H9 (cell line): Measurements from ENCODE around the gene INPP5A. TPM values are rescaled to one million over a fixed set of nuclear protein-coding genes. Genes with fewer than 3 reads are reported as not detected.
A peak's percentile ranks its signal among the peaks of the same experiment; 100 is the strongest.

ENCODE experiments used
- DNase-seq: peaks from one replicate; pipeline ENCODE4 v3.0.0-alpha.2; 2017
- H2AFZ ChIP-seq: one replicate; pipeline ENCODE4 v1.6.1; 2013; ENCODE audit warnings: mild to moderate bottlenecking, low read length, control low read depth, moderate library complexity
- H2AK5ac ChIP-seq: 2 replicates; pipeline ENCODE4 v1.6.1; 2013; ENCODE audit warnings: low read length, control low read depth, mixed read lengths; ENCODE audit not compliant: insufficient read length
- H2BK120ac ChIP-seq: one replicate; pipeline ENCODE4 v1.6.1; 2013; ENCODE audit warnings: low read depth, mild to moderate bottlenecking, low read length, control low read depth, inconsistent platforms; ENCODE audit not compliant: poor library complexity, severe bottlenecking
- H2BK12ac ChIP-seq: 2 replicates; pipeline ENCODE4 v1.6.1; 2013; ENCODE audit warnings: low read length, control low read depth, mixed read lengths, low read depth; ENCODE audit not compliant: insufficient read length
- H2BK15ac ChIP-seq: 2 replicates; pipeline ENCODE4 v1.6.1; 2013; ENCODE audit warnings: low read depth, low read length, control low read depth
- H2BK20ac ChIP-seq: one replicate; pipeline ENCODE4 v1.6.1; 2013; ENCODE audit warnings: low read depth, mild to moderate bottlenecking, low read length, control low read depth, inconsistent platforms; ENCODE audit not compliant: poor library complexity, severe bottlenecking
- H2BK5ac ChIP-seq: 2 replicates; pipeline ENCODE4 v1.6.1; 2013; ENCODE audit warnings: low read length, control low read depth, mixed read lengths; ENCODE audit not compliant: insufficient read length
- H3K14ac ChIP-seq: 2 replicates; pipeline ENCODE4 v1.6.1; 2013; ENCODE audit warnings: low read length, control low read depth; ENCODE audit not compliant: insufficient read depth
- H3K18ac ChIP-seq: 2 replicates; pipeline ENCODE4 v1.6.1; 2013; ENCODE audit warnings: low read depth, mild to moderate bottlenecking, mixed read lengths, low read length, control low read depth; ENCODE audit not compliant: insufficient read length
- H3K23ac ChIP-seq: 2 replicates; pipeline ENCODE4 v1.6.1; 2013; ENCODE audit warnings: low read length, control low read depth, mixed read lengths, low read depth; ENCODE audit not compliant: insufficient read length
- H3K23me2 ChIP-seq: 2 replicates; pipeline ENCODE4 v1.6.1; 2013; ENCODE audit warnings: low read depth, mild to moderate bottlenecking, mixed read lengths, low read length, control low read depth; ENCODE audit not compliant: insufficient read length, poor library complexity, severe bottlenecking
- H3K27ac ChIP-seq: 2 replicates; pipeline ENCODE4 v1.5.1; 2013; ENCODE audit warnings: low read length, control low read depth, mixed read lengths, low read depth; ENCODE audit not compliant: insufficient read length
- H3K27me3 ChIP-seq: 2 replicates; pipeline ENCODE4 v1.6.1; 2013; ENCODE audit warnings: low read length, control low read depth, inconsistent platforms; ENCODE audit not compliant: insufficient read depth
- H3K4ac ChIP-seq: 2 replicates; pipeline ENCODE4 v1.6.1; 2013; ENCODE audit warnings: low read depth, mild to moderate bottlenecking, control low read depth, inconsistent platforms, low read length, moderate library complexity
- H3K4me1 ChIP-seq: 2 replicates; pipeline ENCODE4 v1.6.1; 2013; ENCODE audit warnings: low read length, control low read depth, inconsistent platforms; ENCODE audit not compliant: insufficient read depth
- H3K4me2 ChIP-seq: 2 replicates; pipeline ENCODE4 v1.6.1; 2013; ENCODE audit warnings: low read length, control low read depth, mixed read lengths; ENCODE audit not compliant: insufficient read length, insufficient read depth
- H3K56ac ChIP-seq: 2 replicates; pipeline ENCODE4 v1.6.1; 2013; ENCODE audit warnings: low read depth, mild to moderate bottlenecking, mixed read lengths, low read length, control low read depth; ENCODE audit not compliant: insufficient read length
- H3K79me1 ChIP-seq: 2 replicates; pipeline ENCODE4 v1.6.1; 2013; ENCODE audit warnings: low read depth, mild to moderate bottlenecking, moderate library complexity, low read length, control low read depth, inconsistent platforms; ENCODE audit not compliant: insufficient read depth, poor library complexity, severe bottlenecking
- H3K79me2 ChIP-seq: 2 replicates; pipeline ENCODE4 v1.6.1; 2013; ENCODE audit warnings: low read length, control low read depth, inconsistent platforms; ENCODE audit not compliant: insufficient read depth
- H3K9ac ChIP-seq: 2 replicates; pipeline ENCODE4 v1.6.1; 2013; ENCODE audit warnings: low read length, control low read depth, mixed read lengths; ENCODE audit not compliant: insufficient read length; ENCODE audit errors: extremely low read depth
- H3K9me3 ChIP-seq: one replicate; pipeline ENCODE4 v1.6.1; 2013; ENCODE audit warnings: low read depth, low read length, inconsistent platforms; ENCODE audit not compliant: control insufficient read depth
- H3T11ph ChIP-seq: one replicate; pipeline ENCODE4 v1.6.1; 2013; ENCODE audit warnings: mild to moderate bottlenecking, low read length, control low read depth, inconsistent platforms
- H4K20me1 ChIP-seq: one replicate; pipeline ENCODE4 v1.6.1; 2013; ENCODE audit not compliant: control insufficient read depth, insufficient read length, insufficient read depth
- H4K5ac ChIP-seq: 2 replicates; pipeline ENCODE4 v1.6.1; 2013; ENCODE audit warnings: low read depth, mild to moderate bottlenecking, mixed read lengths, low read length, control low read depth; ENCODE audit not compliant: insufficient read length
- H4K8ac ChIP-seq: replicated peaks from 2 replicates; pipeline ENCODE4 v1.6.1; 2013; ENCODE audit warnings: low read length, control low read depth, mixed read lengths, low read depth; ENCODE audit not compliant: insufficient read length
- H4K91ac ChIP-seq: 2 replicates; pipeline ENCODE4 v1.6.1; 2013; ENCODE audit warnings: low read depth, mild to moderate bottlenecking, moderate library complexity, mixed read lengths, low read length, control low read depth; ENCODE audit not compliant: insufficient read length
- H3K27ac Mint-ChIP-seq, 3 experiments: 2 replicates in 2 of 3; 3 replicates in 1 of 3; pipeline ENCODE4 v1.8.0; 2020 to 2021; ENCODE audit warnings: mixed read lengths in 3 of 3, mild to moderate bottlenecking in 1 of 3, moderate library complexity in 1 of 3
- H3K27me3 Mint-ChIP-seq: 2 replicates; pipeline ENCODE4 v1.8.0; 2021; ENCODE audit warnings: low read depth, mild to moderate bottlenecking, moderate library complexity, mixed read lengths
- H3K36me3 Mint-ChIP-seq, 3 experiments: 2 replicates in 2 of 3; 3 replicates in 1 of 3; pipeline ENCODE4 v1.8.0; 2020 to 2021; ENCODE audit warnings: low read depth in 3 of 3, mixed read lengths in 3 of 3; ENCODE audit not compliant: insufficient read depth in 1 of 3
- H3K4me1 Mint-ChIP-seq, 2 experiments: 2 replicates each; pipeline ENCODE4 v1.8.0; 2020; ENCODE audit warnings: mixed read lengths in 2 of 2
- H3K4me3 Mint-ChIP-seq, 2 experiments: 2 replicates in 1 of 2; 3 replicates in 1 of 2; pipeline ENCODE4 v1.8.0; 2020 to 2021; ENCODE audit warnings: mild to moderate bottlenecking in 2 of 2, mixed read lengths in 2 of 2, moderate library complexity in 1 of 2
- H3K9me3 Mint-ChIP-seq, 2 experiments: 2 replicates in 1 of 2; 3 replicates in 1 of 2; pipeline ENCODE4 v1.8.0; 2020; ENCODE audit warnings: mild to moderate bottlenecking in 2 of 2, mixed read lengths in 2 of 2, moderate library complexity in 1 of 2
- CTCF ChIP-seq: fragments of 200-600 bp; sonication (generic); conservative IDR thresholded peaks from 3 replicates; pipeline ENCODE4 v1.8.0; 2021; ENCODE audit warnings: antibody characterized with exemption, mild to moderate bottlenecking
- WGBS: extraction: QIAGEN DNeasy Blood & Tissue Kit; methylation state at CpG from one replicate; pipeline ENCODE4 v1.1.7; 2013; ENCODE audit warnings: missing lambda C conversion rate, low lambda C conversion rate, mixed read lengths; ENCODE audit not compliant: insufficient read length; ENCODE audit errors: extremely low coverage; 5-methylcytosine and 5-hydroxymethylcytosine counted together
- total RNA-seq: library from RNA; stranded (reverse); gene quantifications from 2 replicates; pipeline ENCODE4 v1.2.1, GENCODE V29; 2021

Gene INPP5A
- total RNA-seq, 1 experiment from 2014 or later = 17.7 TPM

GRCh38 chr10:132765435-132765834 is 227.8 kb downstream of the INPP5A start:
- H4K91ac ChIP-seq = no peak overlapping the region
- Mint-ChIP-seq H3K36me3 (peaks cover 16 to 42% (median 21%) of the 10 kb centered on the region in 3 experiments), H3K27me3 (peaks cover 2% of the 10 kb centered on the region; the same call in 1 of the 2 replicates), H3K9me3 (peaks cover 10 to 18% of the 10 kb centered on the region in 2 experiments; a peak in 4 of 5 replicates), H3K4me1 (no peaks in the 10 kb centered on the region), H3K4me3 (no peak overlapping the region), H3K27ac (peak overlapping the region in 2 of 3 experiments; percentile 59 to 61; a peak in 1 of 7 replicates)
- no peak overlapping the region for H2BK120ac ChIP-seq
- H3K4me1 ChIP-seq = no peaks in the 10 kb centered on the region
- no peak overlapping the region for H3K4ac ChIP-seq
- H3K14ac ChIP-seq = no peak overlapping the region
- TF ChIP-seq CTCF = no peak
- no peak overlapping the region for H3K18ac ChIP-seq
- no peak overlapping the region for H3K9ac ChIP-seq
- H4K20me1 ChIP-seq = peaks cover 2% of the 10 kb centered on the region
- no peaks in the 10 kb centered on the region for H3K23me2 ChIP-seq
- H3K27ac ChIP-seq = no peak overlapping the region
- H3T11ph ChIP-seq = no peak overlapping the region
- H4K5ac ChIP-seq = no peak overlapping the region
- no peak overlapping the region for H3K56ac ChIP-seq
- H3K9me3 ChIP-seq = no peaks in the 10 kb centered on the region
- H3K27me3 ChIP-seq = no peaks in the 10 kb centered on the region
- H4K8ac ChIP-seq = no peak overlapping the region
- no peak overlapping the region for H3K4me2 ChIP-seq
- H3K79me2 ChIP-seq = no peaks in the 10 kb centered on the region
- H2AK5ac ChIP-seq = no peak overlapping the region
- no peak overlapping the region for H2BK12ac ChIP-seq
- no peak overlapping the region for H2BK20ac ChIP-seq
- no peak overlapping the region for H2AFZ ChIP-seq
- DNase-seq = no peak
- H2BK5ac ChIP-seq = no peak overlapping the region
- no peaks in the 10 kb centered on the region for H3K79me1 ChIP-seq
- no CpG with 5 or more reads among the region's 11 CpGs for WGBS
- no peak overlapping the region for H3K23ac ChIP-seq
- no peak overlapping the region for H2BK15ac ChIP-seq
